ENCODE measurements around the gene C17orf67. TPM values are rescaled to one million over a fixed set of nuclear protein-coding genes. Genes with fewer than 3 reads are reported as not detected.

The C17orf67 gene
- total and polyA plus RNA-seq, 2 of the 8 experiments (the other 6 are each of a cell fraction or from before 2014, with no cell fraction given) = 0.67 to 2.2 TPM

- Histone ChIP-seq H3K4me1 (replicated peaks in 1 of 4; ENCODE audit: control insufficient read depth in 3 of 4, insufficient read depth in 4 of 4, low read length in 3 of 4) (no peaks in the 10 kb centered on the region), H3K4me2 (ENCODE audit: insufficient read depth in 1 of 2, low read depth in 2 of 2, low read length in 2 of 2) (no peak overlapping the region), H3K56ac (replicated peaks; ENCODE audit: insufficient read length, low read depth, low read length) (no peak overlapping the region), H2AK5ac (ENCODE audit: low read depth, low read length) (no peak overlapping the region), H2BK15ac (ENCODE audit: low read length) (no peak overlapping the region), H3K27ac (ENCODE audit: low read depth, low read length) (no peak overlapping the region), H3K23ac (ENCODE audit: insufficient read length) (no peak overlapping the region), H2BK12ac (ENCODE audit: low read depth, low read length) (no peak overlapping the region), H2BK5ac (ENCODE audit: low read depth, low read length) (no peak overlapping the region), H3K79me1 (ENCODE audit: low read depth, low read length) (no peaks in the 10 kb centered on the region), H3K23me2 (ENCODE audit: low read depth, low read length) (no peaks in the 10 kb centered on the region), H4K20me1 (replicated peaks in 1 of 2; ENCODE audit: control insufficient read depth in 1 of 2, insufficient read depth in 2 of 2, low read length in 2 of 2) (no peaks in the 10 kb centered on the region), H3K36me3 (ENCODE audit: control insufficient read depth in 2 of 4, insufficient read depth in 4 of 4, low read length in 3 of 4) (no peaks in the 10 kb centered on the region), H2BK120ac (replicated peaks; ENCODE audit: low read depth, low read length) (no peak overlapping the region), H4K91ac (replicated peaks; ENCODE audit: insufficient read length, low read length) (no peak overlapping the region), H3K79me2 (ENCODE audit: control insufficient read depth in 1 of 2, insufficient read depth in 2 of 2, low read length in 2 of 2) (no peaks in the 10 kb centered on the region), H4K5ac (ENCODE audit: insufficient read length, low read depth, low read length) (no peak overlapping the region), H3K14ac (ENCODE audit: insufficient read length) (no peak overlapping the region), H3K9ac (replicated peaks in 1 of 4; ENCODE audit: extremely low read depth in 1 of 4, low read depth in 3 of 4, low read length in 3 of 4) (no peak overlapping the region), H3K18ac (ENCODE audit: extremely low read depth, low read length) (no peak overlapping the region), H3K27me3 (replicated peaks in 1 of 4; ENCODE audit: control insufficient read depth in 3 of 4, extremely low read depth in 1 of 4, insufficient read depth in 3 of 4, low read length in 3 of 4) (no peaks in the 10 kb centered on the region), H2BK20ac (ENCODE audit: low read length) (no peak overlapping the region), H3K4me3 (ENCODE audit: extremely low read depth in 1 of 4, insufficient read depth in 2 of 4, low read depth in 3 of 4, low read length in 4 of 4) (no peak overlapping the region), H2AFZ (ENCODE audit: low read length) (no peak overlapping the region), H3K4ac (replicated peaks; ENCODE audit: insufficient read length, low read depth, low read length) (no peak overlapping the region), H4K8ac (ENCODE audit: extremely low read depth, insufficient read depth, low read length) (no peak overlapping the region), H3K9me3 (ENCODE audit: insufficient read depth in 2 of 2, low read depth in 1 of 2, low read length in 1 of 2) (no peaks in the 10 kb centered on the region)
- 94% methylated on average over 2 of the region's 2 CpGs; no CpG with 5 or more reads in 1 of the 2 experiments for WGBS, 2 experiments (ENCODE audit: extremely low coverage in 1 of 2, insufficient coverage in 1 of 2, insufficient read length in 1 of 2, insufficient replicate concordance in 2 of 2, low coverage in 1 of 2, low lambda C conversion rate in 2 of 2, missing lambda C conversion rate in 1 of 2)
- CTCF ChIA-PET (ENCODE audit: partially characterized antibody) = interaction anchor here (0.6 to 4.0 kb wide), 25 partner anchors 10 to 291 kb away, joined by 3 to 18 read pairs (median 4); partner anchors contain the start of gene TRIM25
- peak; percentile 73; the same call in 1 of the 2 replicates for TF ChIP-seq KDM1A (IDR thresholded peaks at IDR 0.05; ENCODE audit: borderline replicate concordance, low read length)
- TF ChIP-seq RAD21 (IDR thresholded peaks at IDR 0.05 in 1 of 2, conservative IDR thresholded peaks at IDR 0.05 in 1 of 2; ENCODE audit: low read depth in 2 of 2, low read length in 2 of 2) = no peak
- POLR2A ChIA-PET (ENCODE audit: partially characterized antibody) = interaction anchor here (1.3 to 1.4 kb wide), 2 partner anchors 8 to 14 kb away, joined by 4 read pairs; no protein-coding TSS in a partner anchor
- DNase-seq (ENCODE audit: low read depth in 1 of 2, low spot score in 2 of 2) (no peak), FAIRE-seq (no peak)
Observed at GRCh38 chr17:56819030-56819429, 14.7 kb downstream of the C17orf67 start.

All from H1 (cell line).